Neutrophil (primary cell): ENCODE data around the gene SMIM29.
"Not testable (repeated sequence)": the region's sequence is repeated elsewhere in the genome, so short reads cannot be mapped to it uniquely, and the experiment has no call there.

Source experiments
- H3K27ac ChIP-seq: fragments of 200-600 bp; sonication (generic); 2 replicates; pipeline ENCODE4 v1.5.1; 2016; ENCODE audit warnings: mild to moderate bottlenecking, moderate library complexity
- H3K27me3 ChIP-seq: fragments of 200-600 bp; sonication (generic); 2 replicates; pipeline ENCODE4 v1.6.0; 2016; ENCODE audit warnings: mild to moderate bottlenecking
- H3K36me3 ChIP-seq: fragments of 200-600 bp; sonication (generic); 2 replicates; pipeline ENCODE4 v1.5.1; 2017
- H3K4me1 ChIP-seq, 2 experiments: fragments of 200-600 bp in 1 of 2; sonication (generic) in 1 of 2; 1 replicate in 1 of 2; 2 replicates in 1 of 2; pipeline versions ENCODE4 v1.5.1 to v1.6.1; 2013 to 2016; ENCODE audit warnings: low read depth in 1 of 2, low read length in 1 of 2, mild to moderate bottlenecking in 1 of 2, moderate library complexity in 1 of 2; ENCODE audit not compliant: control insufficient read depth in 1 of 2, insufficient read depth in 1 of 2
- H3K4me3 ChIP-seq, 2 experiments: fragments of 200-600 bp in 1 of 2; sonication (generic) in 1 of 2; 1 replicate in 1 of 2; 2 replicates in 1 of 2; pipeline ENCODE4 v1.5.1; 2013 to 2016; ENCODE audit warnings: low read depth in 1 of 2, low read length in 1 of 2, mild to moderate bottlenecking in 1 of 2, moderate library complexity in 1 of 2
- H3K9me3 ChIP-seq: fragments of 200-600 bp; sonication (generic); 2 replicates; pipeline ENCODE4 v1.5.1; 2016
- TF ChIP-seq, protein P1 (sequence below): fragments of 200-600 bp; sonication (generic); IDR thresholded peaks from 2 replicates; pipeline ENCODE4 v1.5.1; 2016; ENCODE audit warnings: antibody characterized with exemption

Gene SMIM29

DNA sequence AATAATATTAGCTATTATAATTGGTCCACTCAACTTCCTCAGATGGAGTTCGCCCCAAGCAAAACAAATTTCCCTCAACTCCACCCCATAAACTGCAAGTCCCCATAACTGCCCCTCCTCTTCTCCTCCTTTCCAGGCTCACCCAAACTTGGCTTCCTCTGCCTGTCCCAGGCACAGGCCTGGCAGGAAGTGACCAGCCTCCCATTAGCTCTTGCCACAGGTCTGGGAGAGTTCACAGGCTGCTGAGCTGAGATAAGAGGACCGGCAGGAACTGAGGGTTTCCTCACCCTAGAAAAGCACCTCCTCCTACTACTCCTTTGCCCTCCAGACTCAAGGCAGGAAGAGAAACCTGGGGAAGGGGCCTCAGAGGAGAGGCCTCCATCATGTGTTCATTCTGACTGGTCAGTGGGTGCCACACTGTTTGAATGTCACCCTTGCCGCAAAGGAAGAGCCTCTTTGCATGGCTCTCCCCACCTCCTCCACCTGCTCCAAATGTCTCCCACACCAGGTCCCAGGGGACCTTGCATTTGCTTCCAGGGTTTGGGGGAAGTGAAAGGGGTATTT, 24.5 kb upstream of the SMIM29 start:
- H3K9me3 ChIP-seq, result no peaks in the 10 kb centered on the region
- H3K36me3 ChIP-seq, result no peaks in the 10 kb centered on the region
- peak overlapping the region; percentile 11 to 16 for H3K4me3 ChIP-seq
- TF ChIP-seq, protein P1, sequence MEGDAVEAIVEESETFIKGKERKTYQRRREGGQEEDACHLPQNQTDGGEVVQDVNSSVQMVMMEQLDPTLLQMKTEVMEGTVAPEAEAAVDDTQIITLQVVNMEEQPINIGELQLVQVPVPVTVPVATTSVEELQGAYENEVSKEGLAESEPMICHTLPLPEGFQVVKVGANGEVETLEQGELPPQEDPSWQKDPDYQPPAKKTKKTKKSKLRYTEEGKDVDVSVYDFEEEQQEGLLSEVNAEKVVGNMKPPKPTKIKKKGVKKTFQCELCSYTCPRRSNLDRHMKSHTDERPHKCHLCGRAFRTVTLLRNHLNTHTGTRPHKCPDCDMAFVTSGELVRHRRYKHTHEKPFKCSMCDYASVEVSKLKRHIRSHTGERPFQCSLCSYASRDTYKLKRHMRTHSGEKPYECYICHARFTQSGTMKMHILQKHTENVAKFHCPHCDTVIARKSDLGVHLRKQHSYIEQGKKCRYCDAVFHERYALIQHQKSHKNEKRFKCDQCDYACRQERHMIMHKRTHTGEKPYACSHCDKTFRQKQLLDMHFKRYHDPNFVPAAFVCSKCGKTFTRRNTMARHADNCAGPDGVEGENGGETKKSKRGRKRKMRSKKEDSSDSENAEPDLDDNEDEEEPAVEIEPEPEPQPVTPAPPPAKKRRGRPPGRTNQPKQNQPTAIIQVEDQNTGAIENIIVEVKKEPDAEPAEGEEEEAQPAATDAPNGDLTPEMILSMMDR, result no peak
- peak overlapping the region; percentile 95 for H3K27ac ChIP-seq
- H3K4me1 ChIP-seq, result peaks cover 48 to 69% of the 10 kb centered on the region in 2 experiments
- no peaks in the 10 kb centered on the region for H3K27me3 ChIP-seq

DNA sequence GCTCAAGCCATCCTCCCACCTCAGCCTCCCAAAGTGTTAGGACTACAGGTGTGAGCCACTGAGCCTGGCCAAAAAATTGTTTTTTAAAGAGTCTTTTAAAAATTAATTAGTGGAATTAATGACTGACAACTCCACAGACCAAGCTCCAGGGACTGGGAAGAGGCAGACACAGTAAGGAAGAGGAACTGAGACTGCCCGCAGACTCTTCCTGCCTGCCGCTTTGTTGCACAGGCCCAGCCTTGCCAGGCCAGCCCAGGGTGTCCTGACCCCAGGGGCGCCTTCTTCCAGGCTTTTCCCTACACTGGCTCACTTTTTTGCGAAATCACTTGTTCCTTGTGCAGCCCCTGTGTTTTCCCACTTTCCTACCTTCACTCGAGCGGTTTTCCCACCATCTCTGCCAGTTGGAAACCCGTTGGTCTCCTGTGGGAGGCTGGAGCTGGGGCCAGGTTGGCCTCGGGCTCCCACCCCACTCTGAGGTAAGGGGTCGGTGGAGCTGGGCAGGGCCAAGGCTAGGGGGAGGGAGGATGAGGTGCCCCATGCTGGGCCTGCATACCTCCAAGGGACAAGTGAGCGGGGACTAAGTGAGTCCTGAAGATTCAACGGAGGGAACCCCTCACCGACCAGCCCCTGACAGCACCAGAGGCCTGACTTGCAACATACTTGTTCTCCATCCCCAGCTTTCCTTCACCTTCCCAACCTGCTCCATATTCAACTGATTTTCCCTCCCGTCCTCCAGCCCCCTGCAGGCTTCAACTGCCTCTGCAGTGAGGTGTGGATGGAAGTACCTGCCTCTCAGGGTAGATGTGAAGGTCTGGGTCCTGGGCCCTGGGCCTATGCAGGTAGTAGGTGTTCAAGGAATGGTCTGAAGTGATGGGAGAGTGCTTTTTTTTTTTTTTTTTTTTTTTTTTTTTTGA, 23.5 kb upstream of the SMIM29 start:
- Histone ChIP-seq H3K36me3 (no peaks in the 10 kb centered on the region), H3K9me3 (no peaks in the 10 kb centered on the region), H3K27me3 (no peaks in the 10 kb centered on the region), H3K4me3 (peak overlapping the region; percentile 28 to 38), H3K4me1 (peaks cover 48 to 58% of the 10 kb centered on the region in 2 experiments), H3K27ac (peak overlapping the region; percentile 95)
- TF ChIP-seq, protein P1, result no peak

DNA sequence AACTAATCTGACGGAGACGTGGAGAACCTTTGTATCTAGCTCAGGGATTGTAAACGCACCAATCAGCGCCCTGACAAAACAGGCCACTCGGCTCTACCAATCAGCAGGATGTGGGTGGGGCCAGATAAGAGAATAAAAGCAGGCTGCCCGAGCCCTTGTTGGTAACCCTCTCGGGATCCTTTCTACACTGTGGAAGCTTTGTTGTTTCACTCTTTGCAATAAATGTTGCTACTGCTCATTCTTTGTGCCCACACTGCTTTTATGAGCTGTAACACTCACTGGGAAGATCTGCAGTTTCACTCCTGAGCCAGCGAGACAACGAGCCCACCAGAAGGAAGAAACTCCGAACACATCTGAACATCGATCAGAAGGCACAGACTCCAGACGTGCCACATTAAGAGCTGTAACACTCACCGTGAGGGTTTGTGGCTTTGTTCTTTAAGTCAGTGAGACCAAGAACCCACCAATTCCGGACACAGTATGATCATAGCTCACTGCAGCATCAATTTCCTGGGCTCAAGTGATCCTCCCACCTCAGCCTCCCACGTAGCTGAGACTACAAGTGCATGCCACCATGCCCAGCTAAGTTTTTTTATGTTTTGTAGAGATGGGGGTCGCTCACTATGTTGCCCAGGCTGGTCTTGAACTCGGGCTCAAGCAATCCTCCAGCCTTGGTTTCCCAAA, 21.0 kb upstream of the SMIM29 start:
- H3K4me3 ChIP-seq, H3K36me3 ChIP-seq, H3K27ac ChIP-seq, H3K27me3 ChIP-seq, H3K9me3 ChIP-seq: not testable (repeated sequence)
- H3K4me1 ChIP-seq, result peaks cover 33 to 35% of the 10 kb centered on the region in 2 experiments

DNA sequence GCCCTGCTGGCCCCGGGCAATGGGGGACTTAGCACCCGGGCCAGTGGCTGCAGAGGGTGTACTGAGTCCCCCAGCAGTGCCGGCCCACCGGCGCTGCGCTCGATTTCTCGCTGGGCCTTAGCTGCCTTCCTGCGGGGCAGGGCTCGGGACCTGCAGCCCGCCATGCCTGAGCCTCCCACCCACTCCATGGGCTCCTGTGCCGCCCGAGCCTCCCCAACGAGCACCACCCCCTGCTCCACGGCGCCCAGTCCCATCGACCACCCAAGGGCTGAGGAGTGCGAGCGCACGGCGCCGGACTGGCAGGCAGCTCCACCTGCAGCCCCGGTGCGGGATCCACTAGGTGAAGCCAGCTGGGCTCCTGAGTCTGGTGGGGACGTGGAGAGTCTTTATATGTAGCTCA, 20.3 kb upstream of the SMIM29 start:
- not testable (repeated sequence) for H3K4me3 ChIP-seq, H3K9me3 ChIP-seq, H3K27me3 ChIP-seq, H3K27ac ChIP-seq, H3K36me3 ChIP-seq
- H3K4me1 ChIP-seq, result peaks cover 26 to 28% of the 10 kb centered on the region in 2 experiments

DNA sequence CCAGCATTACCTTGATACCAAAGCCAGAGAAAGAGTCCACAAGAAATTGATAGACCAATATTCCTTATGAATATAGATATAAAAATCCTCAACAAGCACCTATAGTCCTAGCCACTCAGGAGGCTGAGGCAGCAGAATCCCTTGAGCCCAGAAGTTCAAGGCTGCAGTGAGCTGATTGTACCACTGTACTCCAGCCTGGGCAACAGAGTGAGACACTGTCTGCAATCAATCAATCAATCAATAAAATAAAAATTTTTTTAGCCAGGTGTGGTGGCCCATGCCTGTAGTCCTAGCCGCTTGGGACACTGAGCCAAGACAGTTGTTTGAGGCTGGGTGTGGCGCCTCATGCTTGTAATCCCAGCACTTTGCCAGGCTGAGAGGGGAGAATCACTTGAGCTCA, 18.9 kb upstream of the SMIM29 start:
- no peaks in the 10 kb centered on the region for H3K9me3 ChIP-seq
- no peak overlapping the region for H3K27ac ChIP-seq
- H3K4me1 ChIP-seq, result peaks cover 12 to 14% of the 10 kb centered on the region in 2 experiments
- no peaks in the 10 kb centered on the region for H3K36me3 ChIP-seq
- H3K4me3 ChIP-seq, result no peak overlapping the region
- no peaks in the 10 kb centered on the region for H3K27me3 ChIP-seq
- TF ChIP-seq, protein P1, result no peak

DNA sequence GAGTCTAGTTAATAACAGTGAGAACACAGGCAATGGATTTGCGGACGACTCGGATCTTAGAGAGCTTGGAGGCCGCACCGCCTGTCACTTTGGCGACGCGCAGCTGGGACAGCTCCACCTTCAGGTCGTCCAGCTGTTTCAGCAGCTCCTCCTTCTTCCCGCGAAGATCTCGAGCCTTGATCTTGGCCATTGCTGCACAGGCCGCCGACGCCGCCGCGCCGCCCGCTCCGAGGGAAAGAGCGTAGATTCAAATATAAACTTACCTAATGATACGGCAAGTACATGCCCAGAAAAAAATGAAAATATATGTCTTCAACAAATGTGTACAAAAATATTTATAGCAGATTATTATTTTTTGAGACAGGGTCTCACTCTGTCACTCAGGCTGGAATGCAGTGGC, 14.7 kb upstream of the SMIM29 start:
- not testable (repeated sequence) for H3K36me3 ChIP-seq, H3K4me1 ChIP-seq, H3K9me3 ChIP-seq, H3K27ac ChIP-seq, H3K4me3 ChIP-seq, H3K27me3 ChIP-seq
